CD14-positive monocyte (primary cell): Measurements from ENCODE around the gene RGS14. TPM values are rescaled to one million over a fixed set of nuclear protein-coding genes. Genes with fewer than 3 reads are reported as not detected.

Source experiments
- DNase-seq, 3 donors: peaks; one replicate each; pipeline ENCODE4 v3.0.0-alpha.2; 2011 to 2022
- H2AFZ ChIP-seq: 2 replicates; pipeline ENCODE4 v1.6.0; 2012; ENCODE audit warnings: mild to moderate bottlenecking, low read depth, low read length, inconsistent platforms; ENCODE audit not compliant: insufficient read depth, poor library complexity, severe bottlenecking
- H3K27ac ChIP-seq, 2 donors: 1 replicate in 1 of 2; 2 replicates in 1 of 2; pipeline ENCODE4 v1.5.1; 2012 to 2013; ENCODE audit warnings: low read length in 2 of 2, control low read depth in 1 of 2, inconsistent platforms in 1 of 2, low read depth in 1 of 2, mild to moderate bottlenecking in 1 of 2
- H3K27me3 ChIP-seq, 2 donors: one replicate each; pipeline versions ENCODE4 v1.6.0 to v1.6.1; 2011 to 2013; ENCODE audit warnings: low read length in 2 of 2; ENCODE audit not compliant: control insufficient read depth in 2 of 2, insufficient read depth in 2 of 2
- H3K36me3 ChIP-seq, 2 donors: replicated peaks in 1 of 2; 1 replicate in 1 of 2; 2 replicates in 1 of 2; pipeline versions ENCODE4 v1.5.1 to v1.6.1; 2012 to 2013; ENCODE audit warnings: low read length in 2 of 2, control low read depth in 1 of 2, inconsistent platforms in 1 of 2, mild to moderate bottlenecking in 1 of 2; ENCODE audit not compliant: insufficient read depth in 2 of 2, control insufficient read depth in 1 of 2
- H3K4me1 ChIP-seq, 2 donors: 1 replicate in 1 of 2; 2 replicates in 1 of 2; pipeline versions ENCODE4 v1.5.1 to v1.6.1; 2012 to 2013; ENCODE audit warnings: low read length in 2 of 2, control low read depth in 1 of 2, inconsistent platforms in 1 of 2, mild to moderate bottlenecking in 1 of 2, moderate library complexity in 1 of 2; ENCODE audit not compliant: insufficient read depth in 2 of 2, control insufficient read depth in 1 of 2
- H3K4me2 ChIP-seq: replicated peaks from 2 replicates; pipeline ENCODE3; 2012; ENCODE audit warnings: low read length, moderate library complexity, mild to moderate bottlenecking; ENCODE audit not compliant: poor library complexity, severe bottlenecking; ENCODE audit errors: extremely low read depth
- H3K4me3 ChIP-seq, 3 experiments: fragments of 200-600 bp in 1 of 3; sonication (generic) in 1 of 3; replicated peaks in 1 of 3; 1 replicate in 2 of 3; 2 replicates in 1 of 3; pipeline ENCODE4 v1.5.1; 2011 to 2013; ENCODE audit warnings: low read length in 3 of 3, mild to moderate bottlenecking in 3 of 3, control low read depth in 2 of 3, low read depth in 2 of 3, inconsistent platforms in 1 of 3, moderate library complexity in 1 of 3
- H3K79me2 ChIP-seq: 2 replicates; pipeline ENCODE4 v1.6.0; 2012; ENCODE audit warnings: mild to moderate bottlenecking, control low read depth, inconsistent platforms, low read length, moderate library complexity; ENCODE audit not compliant: insufficient read depth
- H3K9ac ChIP-seq: 2 replicates; pipeline ENCODE4 v1.6.0; 2017; ENCODE audit warnings: low read length, mild to moderate bottlenecking; ENCODE audit not compliant: insufficient read depth, poor library complexity, severe bottlenecking
- H3K9me3 ChIP-seq, 2 donors: replicated peaks in 1 of 2; 1 replicate in 1 of 2; 2 replicates in 1 of 2; pipeline versions ENCODE4 v1.5.1 to v1.6.1; 2012 to 2013; ENCODE audit warnings: low read length in 2 of 2, control low read depth in 1 of 2; ENCODE audit not compliant: control insufficient read depth in 1 of 2, insufficient read depth in 1 of 2
- H4K20me1 ChIP-seq: 2 replicates; pipeline ENCODE4 v1.6.0; 2012; ENCODE audit warnings: mild to moderate bottlenecking, low read length, control low read depth, moderate library complexity; ENCODE audit not compliant: insufficient read depth
- H3K27ac Mint-ChIP-seq, 7 donors: one replicate each; pipeline ENCODE4 v1.8.0; 2020; ENCODE audit warnings: mild to moderate bottlenecking in 7 of 7, mixed read lengths in 7 of 7, moderate library complexity in 6 of 7, inconsistent platforms in 2 of 7
- H3K27me3 Mint-ChIP-seq, 3 donors: one replicate each; pipeline ENCODE4 v1.8.0; 2021 to 2022; ENCODE audit warnings: low read depth in 3 of 3, mild to moderate bottlenecking in 3 of 3, mixed read lengths in 3 of 3, moderate library complexity in 3 of 3, inconsistent platforms in 1 of 3
- H3K36me3 Mint-ChIP-seq, 2 donors: one replicate each; pipeline ENCODE4 v1.8.0; 2020; ENCODE audit warnings: mixed read lengths in 2 of 2, inconsistent platforms in 1 of 2, mild to moderate bottlenecking in 1 of 2
- H3K4me1 Mint-ChIP-seq: one replicate; pipeline ENCODE4 v1.8.0; 2020; ENCODE audit warnings: mild to moderate bottlenecking, mixed read lengths
- H3K4me3 Mint-ChIP-seq, 2 donors: one replicate each; pipeline ENCODE4 v1.8.0; 2020; ENCODE audit warnings: mild to moderate bottlenecking in 2 of 2, mixed read lengths in 2 of 2, moderate library complexity in 1 of 2
- H3K9me3 Mint-ChIP-seq, 7 donors: one replicate each; pipeline ENCODE4 v1.8.0; 2020 to 2022; ENCODE audit warnings: mixed read lengths in 7 of 7, mild to moderate bottlenecking in 6 of 7, moderate library complexity in 6 of 7, inconsistent platforms in 2 of 7
- WGBS: methylation state at CpG from one replicate; pipeline ENCODE4 v1.1.5; 2013; ENCODE audit warnings: missing lambda C conversion rate; ENCODE audit not compliant: insufficient coverage; 5-methylcytosine and 5-hydroxymethylcytosine counted together
- intact Hi-C, 2 donors: fragments of 100-400 bp; cut with micrococcal nuclease; formaldehyde crosslinking; loops; one replicate each; pipeline versions ENCODE4 v1.15.0 to v1.15.1; 2023
- polyA plus RNA-seq, 3 donors: library from polyadenylated mRNA; depleted of rRNA in 1 of 3; unstranded in 2 of 3; stranded (reverse) in 1 of 3; fragments of 300-500 nt in 2 of 3; fragments of >200 nt in 1 of 3; fragmentation: Illumina TruSeq in 2 of 3; gene quantifications; 1 replicate in 2 of 3; 2 replicates in 1 of 3; pipeline ENCODE4 v1.2.3, GENCODE V29; 2012 to 2021
- TF ChIP-seq, protein P1 (sequence below): fragments of 200-600 bp; IDR thresholded peaks from one replicate; pipeline ENCODE4 v1.8.0; 2022; ENCODE audit warnings: antibody characterized with exemption, mild to moderate bottlenecking

Gene RGS14
- polyA plus RNA-seq, 3 donors = 35.4 to 186 (median 43.5) TPM

- no peak for DNase-seq
- Mint-ChIP-seq H3K36me3 (peaks cover 8 to 26% of the 10 kb centered on the region in 2 donors), H3K27me3 (peaks cover 0 to 3% (median 2%) of the 10 kb centered on the region in 3 donors), H3K4me3 (no peak overlapping the region), H3K27ac (no peak overlapping the region), H3K9me3 (peaks cover 0 to under 1% (median 0%) of the 10 kb centered on the region in 7 donors), H3K4me1 (peaks cover 52% of the 10 kb centered on the region)
- no peaks in the 10 kb centered on the region for H3K36me3 ChIP-seq
- no peak overlapping the region for H3K4me2 ChIP-seq
- H3K4me3 ChIP-seq = no peak overlapping the region
- H3K27me3 ChIP-seq = no peaks in the 10 kb centered on the region
- H3K9ac ChIP-seq = no peak overlapping the region
- H2AFZ ChIP-seq = no peak overlapping the region
- no peaks in the 10 kb centered on the region for H3K9me3 ChIP-seq
- H3K27ac ChIP-seq = no peak overlapping the region
- H3K4me1 ChIP-seq = peaks cover 47 to 55% of the 10 kb centered on the region in 2 donors
- TF ChIP-seq, protein P1, sequence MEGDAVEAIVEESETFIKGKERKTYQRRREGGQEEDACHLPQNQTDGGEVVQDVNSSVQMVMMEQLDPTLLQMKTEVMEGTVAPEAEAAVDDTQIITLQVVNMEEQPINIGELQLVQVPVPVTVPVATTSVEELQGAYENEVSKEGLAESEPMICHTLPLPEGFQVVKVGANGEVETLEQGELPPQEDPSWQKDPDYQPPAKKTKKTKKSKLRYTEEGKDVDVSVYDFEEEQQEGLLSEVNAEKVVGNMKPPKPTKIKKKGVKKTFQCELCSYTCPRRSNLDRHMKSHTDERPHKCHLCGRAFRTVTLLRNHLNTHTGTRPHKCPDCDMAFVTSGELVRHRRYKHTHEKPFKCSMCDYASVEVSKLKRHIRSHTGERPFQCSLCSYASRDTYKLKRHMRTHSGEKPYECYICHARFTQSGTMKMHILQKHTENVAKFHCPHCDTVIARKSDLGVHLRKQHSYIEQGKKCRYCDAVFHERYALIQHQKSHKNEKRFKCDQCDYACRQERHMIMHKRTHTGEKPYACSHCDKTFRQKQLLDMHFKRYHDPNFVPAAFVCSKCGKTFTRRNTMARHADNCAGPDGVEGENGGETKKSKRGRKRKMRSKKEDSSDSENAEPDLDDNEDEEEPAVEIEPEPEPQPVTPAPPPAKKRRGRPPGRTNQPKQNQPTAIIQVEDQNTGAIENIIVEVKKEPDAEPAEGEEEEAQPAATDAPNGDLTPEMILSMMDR = no peak
- peaks cover 44% of the 10 kb centered on the region for H4K20me1 ChIP-seq
- intact Hi-C loops = loop anchor here (5.0 to 10.0 kb wide), 4 partner anchors 34 to 281 kb away; partner anchors contain the start of genes DOK3 (in 1 of the 2), PDLIM7 (in 1 of the 2) and TMED9 (in 1 of the 2)
- peaks cover 61% of the 10 kb centered on the region for H3K79me2 ChIP-seq
- 97% methylated on average over 10 of the region's 15 CpGs for WGBS
These were observed 44.0 kb upstream of the RGS14 start for GRCh38 chr5:177313561-177314259.

DNA sequence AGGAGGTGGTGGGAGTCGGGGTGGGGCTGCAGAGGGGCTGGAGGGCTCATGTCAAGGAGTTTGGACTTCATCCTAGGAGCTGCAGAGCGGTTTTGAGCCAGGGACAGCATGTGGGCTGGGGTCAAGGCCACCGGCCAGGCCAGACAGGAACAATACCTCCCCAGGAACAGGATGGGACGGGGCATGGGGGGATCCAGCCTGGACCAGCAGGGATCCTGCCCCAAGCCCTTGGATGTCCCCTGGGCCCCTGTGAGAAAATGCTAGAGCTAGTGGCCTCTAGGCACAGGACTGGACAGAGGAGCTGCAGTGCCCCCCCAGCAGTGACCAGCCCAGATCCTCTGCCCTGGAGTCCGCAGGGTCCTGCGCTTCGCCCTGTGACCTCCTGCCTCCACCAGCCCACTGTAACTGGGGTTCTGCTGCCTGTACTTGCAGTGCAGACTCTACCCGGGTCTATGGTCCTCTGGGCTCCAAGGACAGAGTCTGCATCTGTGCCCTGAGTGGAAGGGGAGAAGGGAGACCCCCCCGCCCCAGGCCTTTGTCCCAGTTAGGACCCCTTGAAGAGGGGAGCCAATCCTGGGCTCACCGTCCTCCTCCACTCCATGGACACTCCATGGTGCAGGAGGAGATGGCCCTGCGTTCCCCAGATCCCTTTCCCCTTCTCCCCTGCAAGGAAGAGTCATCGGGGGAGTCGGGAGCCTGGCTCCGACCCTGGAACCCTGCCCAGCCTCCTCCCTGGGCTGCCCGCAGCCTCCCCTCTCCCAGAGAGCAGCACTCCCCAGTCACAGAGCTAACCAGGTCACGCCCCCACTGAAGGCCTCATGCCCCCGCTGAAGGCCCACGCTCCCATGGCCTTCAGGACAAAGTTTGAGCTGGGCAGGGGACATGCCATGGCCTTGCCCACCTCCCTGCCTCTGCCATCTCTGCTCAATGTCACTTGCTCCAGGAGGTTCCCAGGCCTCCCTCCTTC lies 43.1 kb upstream of the RGS14 start:
- peaks cover 52% of the 10 kb centered on the region for H3K79me2 ChIP-seq
- 96% methylated on average over 15 of the region's 18 CpGs for WGBS
- no peak overlapping the region for H3K9ac ChIP-seq
- Mint-ChIP-seq H3K27me3 (peaks cover 0 to 4% (median 2%) of the 10 kb centered on the region in 3 donors), H3K4me3 (no peak overlapping the region), H3K9me3 (peaks cover 5 to 10% (median 7%) of the 10 kb centered on the region in 7 donors), H3K4me1 (peaks cover 43% of the 10 kb centered on the region), H3K36me3 (peaks cover 14 to 30% of the 10 kb centered on the region in 2 donors), H3K27ac (no peak overlapping the region)
- peaks cover 44% of the 10 kb centered on the region for H4K20me1 ChIP-seq
- H3K27me3 ChIP-seq = no peaks in the 10 kb centered on the region
- H3K27ac ChIP-seq = no peak overlapping the region
- no peak overlapping the region for H2AFZ ChIP-seq
- no peak for DNase-seq
- H3K36me3 ChIP-seq = no peaks in the 10 kb centered on the region
- H3K4me1 ChIP-seq = peaks cover 37 to 47% of the 10 kb centered on the region in 2 donors
- TF ChIP-seq, protein P1 = no peak
- intact Hi-C loops = loop anchor here (5.0 to 10.0 kb wide), 4 partner anchors 33 to 280 kb away; partner anchors contain the start of genes DOK3 (in 1 of the 2), PDLIM7 (in 1 of the 2) and TMED9 (in 1 of the 2)
- no peak overlapping the region for H3K4me3 ChIP-seq
- peaks cover 4 to 5% of the 10 kb centered on the region in 2 donors for H3K9me3 ChIP-seq
- H3K4me2 ChIP-seq = no peak overlapping the region
